Endothelial cell of umbilical vein (primary cell): ENCODE data around the gene PKD1L1.
"Not testable (repeated sequence)": the region's sequence is repeated elsewhere in the genome, so short reads cannot be mapped to it uniquely, and the experiment has no call there.

Experiments
- CTCF ChIP-seq, 2 donors: IDR thresholded peaks; 1 replicate in 1 of 2; 2 replicates in 1 of 2; pipeline ENCODE4 v1.5.1; 2011; ENCODE audit warnings: low read length in 2 of 2, mild to moderate bottlenecking in 2 of 2, moderate library complexity in 2 of 2, control low read depth in 1 of 2, inconsistent platforms in 1 of 2, low read depth in 1 of 2; ENCODE audit not compliant: insufficient read depth in 1 of 2; ENCODE audit errors: extremely low read depth in 1 of 2
- FOS ChIP-seq: IDR thresholded peaks from 2 replicates; pipeline ENCODE4 v1.6.1; 2011; ENCODE audit warnings: mild to moderate bottlenecking, low read length, moderate library complexity, borderline replicate concordance; ENCODE audit not compliant: insufficient read depth
- POLR2A ChIP-seq: IDR thresholded peaks from 2 replicates; pipeline ENCODE4 v1.6.1; 2012; ENCODE audit warnings: low read depth, mild to moderate bottlenecking, control low read depth, low read length

GRCh38 chr7:47923081-47923875, 25.0 kb downstream of the PKD1L1 start:
- TF ChIP-seq POLR2A; CTCF (IDR thresholded peaks at IDR 0.05; ENCODE audit: extremely low read depth in 1 of 2, insufficient read depth in 1 of 2, low read depth in 1 of 2, low read length in 2 of 2); FOS: not testable (repeated sequence)
